CD4-positive, alpha-beta T cell (primary cell): ENCODE measurements around the gene EPS15. TPM values are rescaled to one million over a fixed set of nuclear protein-coding genes. Genes with fewer than 3 reads are reported as not detected.

Experiments used
- ATAC-seq: fragments of 200-7000 bp; cut with Tn5 transposase; one replicate; pipeline ENCODE4 v1.10.0; 2022; ENCODE audit warnings: mild to moderate bottlenecking; ENCODE audit not compliant: poor library complexity
- CTCF ChIA-PET: fragments of 350-600 bp; sonication (Branson Sonifier 250); formaldehyde crosslinking; loops from one replicate; lab custom pipeline; 2021; ENCODE audit warnings: antibody characterized with exemption, inconsistent platforms; lab: Charles Lee
- POLR2A ChIA-PET: fragments of 350-600 bp; sonication (Branson Sonifier 250); formaldehyde crosslinking; loops from one replicate; lab custom pipeline; 2021; ENCODE audit warnings: antibody characterized with exemption, inconsistent platforms; lab: Charles Lee
- DNase-seq, 14 experiments: peaks; one replicate each; pipeline ENCODE4 v3.0.0-alpha.2; 2013 to 2020; ENCODE audit warnings: mixed read lengths in 2 of 14
- H3K27ac ChIP-seq, 2 donors: one replicate each; pipeline versions ENCODE4 v1.5.1 to v1.7.0; 2013; ENCODE audit warnings: low read length in 2 of 2, low read depth in 1 of 2, mild to moderate bottlenecking in 1 of 2
- H3K27me3 ChIP-seq, 2 experiments: 1 replicate in 1 of 2; 2 replicates in 1 of 2; pipeline versions ENCODE4 v1.6.1 to v1.7.0; 2013; ENCODE audit warnings: low read length in 2 of 2, control low read depth in 1 of 2, mild to moderate bottlenecking in 1 of 2, moderate library complexity in 1 of 2; ENCODE audit not compliant: insufficient read depth in 2 of 2, control insufficient read depth in 1 of 2
- H3K36me3 ChIP-seq: one replicate; pipeline ENCODE4 v1.6.1; 2013; ENCODE audit warnings: low read length, control low read depth; ENCODE audit not compliant: insufficient read depth
- H3K4me1 ChIP-seq: one replicate; pipeline ENCODE4 v1.6.1; 2013; ENCODE audit warnings: low read length, control low read depth; ENCODE audit not compliant: insufficient read depth
- H3K4me3 ChIP-seq: one replicate; pipeline ENCODE4 v1.5.1; 2013; ENCODE audit warnings: mild to moderate bottlenecking, low read length, moderate library complexity
- H3K9me3 ChIP-seq, 2 experiments: 1 replicate in 1 of 2; 2 replicates in 1 of 2; pipeline versions ENCODE4 v1.6.1 to v1.7.0; 2013; ENCODE audit warnings: low read length in 2 of 2, mild to moderate bottlenecking in 2 of 2, control low read depth in 1 of 2, moderate library complexity in 1 of 2; ENCODE audit not compliant: control insufficient read depth in 1 of 2, insufficient read depth in 1 of 2
- H3K27ac Mint-ChIP-seq: one replicate; pipeline ENCODE4 v1.8.0; 2020; ENCODE audit warnings: mixed read lengths
- H3K27me3 Mint-ChIP-seq: one replicate; pipeline ENCODE4 v1.8.0; 2021; ENCODE audit warnings: mixed read lengths
- H3K36me3 Mint-ChIP-seq: one replicate; pipeline ENCODE4 v1.8.0; 2021; ENCODE audit warnings: low read depth, mixed read lengths
- H3K4me1 Mint-ChIP-seq: one replicate; pipeline ENCODE4 v1.8.0; 2021; ENCODE audit warnings: low read depth, mixed read lengths
- H3K4me3 Mint-ChIP-seq: one replicate; pipeline ENCODE4 v1.8.0; 2020; ENCODE audit warnings: mild to moderate bottlenecking, mixed read lengths
- H3K9me3 Mint-ChIP-seq: one replicate; pipeline ENCODE4 v1.8.0; 2020; ENCODE audit warnings: mixed read lengths
- intact Hi-C, 2 experiments: fragments of 100-400 bp; cut with DNase I in 1 of 2; cut with micrococcal nuclease in 1 of 2; formaldehyde crosslinking; loops; one replicate each; pipeline versions ENCODE4 v1.15.1 to v1.9.0; 2023 to 2025; cut with DNase I, micrococcal nuclease
- total RNA-seq, 174 experiments: library from RNA in 2 of 174; stranded (reverse) in 2 of 174; gene quantifications; one replicate each; pipeline ENCODE4 v1.2.3 and lab custom pipeline; 2021 to 2026
- TF ChIP-seq, protein P1 (sequence below): fragments of 200-600 bp; IDR thresholded peaks from one replicate; pipeline ENCODE4 v1.8.0; 2022; ENCODE audit warnings: antibody characterized with exemption, mild to moderate bottlenecking

EPS15 gene
- total RNA-seq, 2 experiments from 2014 or later: 44.5 to 47.9 TPM

DNA sequence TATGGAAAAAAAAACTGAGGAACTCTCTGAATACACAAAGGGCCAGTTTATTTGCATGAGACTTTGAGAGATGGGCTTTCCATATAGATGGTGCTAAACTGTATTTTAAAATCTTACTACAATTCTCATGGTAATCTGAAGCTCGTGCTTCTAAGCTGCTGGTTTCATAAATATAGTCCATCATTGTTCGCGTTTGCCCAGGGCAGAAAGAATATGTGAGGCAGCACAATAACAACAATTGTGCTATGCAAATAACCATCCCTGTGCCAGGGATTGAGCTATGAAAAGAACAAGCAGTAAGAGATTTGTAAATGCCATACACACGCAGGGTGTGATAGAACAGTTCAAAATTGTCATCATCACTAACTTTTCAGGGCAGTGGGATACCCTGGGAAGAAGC lies 4.9 kb upstream of the EPS15 start:
- no peaks in the 10 kb centered on the region for H3K9me3 ChIP-seq
- ChIA-PET POLR2A (no interaction called here), CTCF (interaction anchor here (1.3 kb wide), 1 partner anchor 11 kb away, joined by 3 read pairs; no protein-coding TSS in a partner anchor)
- H3K27ac ChIP-seq: no peak overlapping the region
- H3K27me3 ChIP-seq: no peaks in the 10 kb centered on the region
- no peak for DNase-seq
- no peak overlapping the region for H3K4me3 ChIP-seq
- TF ChIP-seq, protein P1, sequence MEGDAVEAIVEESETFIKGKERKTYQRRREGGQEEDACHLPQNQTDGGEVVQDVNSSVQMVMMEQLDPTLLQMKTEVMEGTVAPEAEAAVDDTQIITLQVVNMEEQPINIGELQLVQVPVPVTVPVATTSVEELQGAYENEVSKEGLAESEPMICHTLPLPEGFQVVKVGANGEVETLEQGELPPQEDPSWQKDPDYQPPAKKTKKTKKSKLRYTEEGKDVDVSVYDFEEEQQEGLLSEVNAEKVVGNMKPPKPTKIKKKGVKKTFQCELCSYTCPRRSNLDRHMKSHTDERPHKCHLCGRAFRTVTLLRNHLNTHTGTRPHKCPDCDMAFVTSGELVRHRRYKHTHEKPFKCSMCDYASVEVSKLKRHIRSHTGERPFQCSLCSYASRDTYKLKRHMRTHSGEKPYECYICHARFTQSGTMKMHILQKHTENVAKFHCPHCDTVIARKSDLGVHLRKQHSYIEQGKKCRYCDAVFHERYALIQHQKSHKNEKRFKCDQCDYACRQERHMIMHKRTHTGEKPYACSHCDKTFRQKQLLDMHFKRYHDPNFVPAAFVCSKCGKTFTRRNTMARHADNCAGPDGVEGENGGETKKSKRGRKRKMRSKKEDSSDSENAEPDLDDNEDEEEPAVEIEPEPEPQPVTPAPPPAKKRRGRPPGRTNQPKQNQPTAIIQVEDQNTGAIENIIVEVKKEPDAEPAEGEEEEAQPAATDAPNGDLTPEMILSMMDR: no peak
- H3K36me3 Mint-ChIP-seq: no peaks in the 10 kb centered on the region
- H3K36me3 ChIP-seq: no peaks in the 10 kb centered on the region
- H3K9me3 Mint-ChIP-seq: no peaks in the 10 kb centered on the region
- no peaks in the 10 kb centered on the region for H3K27me3 Mint-ChIP-seq
- H3K27ac Mint-ChIP-seq: no peak overlapping the region
- peaks cover 10% of the 10 kb centered on the region for H3K4me1 ChIP-seq
- intact Hi-C loops: loop anchor here in 1 of 2 experiments (10.0 kb wide), 1 partner anchor 361 kb away; no protein-coding TSS in a partner anchor
- no peak overlapping the region for H3K4me3 Mint-ChIP-seq
- ATAC-seq: no peak
- peaks cover 18% of the 10 kb centered on the region for H3K4me1 Mint-ChIP-seq

- Mint-ChIP-seq H3K4me1 (peaks cover 43% of the 10 kb centered on the region), H3K4me3 (peak overlapping the region; percentile 85), H3K36me3 (peaks cover 8% of the 10 kb centered on the region), H3K27ac (peak overlapping the region; percentile 79), H3K9me3 (no peaks in the 10 kb centered on the region), H3K27me3 (no peaks in the 10 kb centered on the region)
- Histone ChIP-seq H3K9me3 (no peaks in the 10 kb centered on the region), H3K4me3 (no peak overlapping the region), H3K27me3 (no peaks in the 10 kb centered on the region), H3K4me1 (peaks cover 22% of the 10 kb centered on the region), H3K27ac (peak overlapping the region in 1 of 2 donors; percentile 29), H3K36me3 (no peaks in the 10 kb centered on the region)
- peak; percentile 50 for ATAC-seq
- TF ChIP-seq, protein P1: no peak
- DNase-seq: peak in 3 of 14 experiments; percentile 60 to 82 (median 67)
- CTCF ChIA-PET: interaction anchor here (0.5 kb wide), 1 partner anchor 206 kb away, joined by 3 read pairs; no protein-coding TSS in a partner anchor
- intact Hi-C loops: loop anchor here in 1 of 2 experiments (10.0 kb wide), 1 partner anchor 364 kb away; no protein-coding TSS in a partner anchor
- POLR2A ChIA-PET: interaction anchor here (0.8 to 1.0 kb wide), 2 partner anchors 14 to 33 kb away, joined by 3 read pairs; no protein-coding TSS in a partner anchor
These were observed 1.7 kb upstream of the EPS15 start for GRCh38 chr1:51520700-51521248.

- Histone ChIP-seq H3K27ac (peak overlapping the region in 1 of 2 donors; percentile 2), H3K27me3 (no peaks in the 10 kb centered on the region), H3K36me3 (no peaks in the 10 kb centered on the region), H3K4me1 (peaks cover 24% of the 10 kb centered on the region), H3K9me3 (no peaks in the 10 kb centered on the region), H3K4me3 (no peak overlapping the region)
- peaks cover 8% of the 10 kb centered on the region for H3K36me3 Mint-ChIP-seq
- ATAC-seq: no peak
- H3K27me3 Mint-ChIP-seq: no peaks in the 10 kb centered on the region
- POLR2A ChIA-PET: interaction anchor here (1.0 to 1.8 kb wide), 6 partner anchors 9 to 210 kb away, joined by 3 to 5 read pairs (median 3); no protein-coding TSS in a partner anchor
- peak overlapping the region; percentile 85 for H3K4me3 Mint-ChIP-seq
- H3K27ac Mint-ChIP-seq: peak overlapping the region; percentile 79
- intact Hi-C loops: loop anchor here (5.0 to 10.0 kb wide), 6 partner anchors 55 to 545 kb away; partner anchors contain the start of genes BTF3L4 (in 1 of the 2), CDKN2C (in 1 of the 2), OSBPL9 (in 1 of the 2) and RNF11 (in 1 of the 2)
- DNase-seq: peak in 1 of 14 experiments; percentile 27
- TF ChIP-seq, protein P1: no peak
- H3K4me1 Mint-ChIP-seq: peaks cover 50% of the 10 kb centered on the region
- no peaks in the 10 kb centered on the region for H3K9me3 Mint-ChIP-seq
- CTCF ChIA-PET: interaction anchor here (0.5 kb wide), 1 partner anchor 207 kb away, joined by 3 read pairs; no protein-coding TSS in a partner anchor
These were observed 1.0 kb upstream of the EPS15 start for GRCh38 chr1:51519865-51520699.
